SW480 (cell line): ENCODE data around the gene SLC6A20.
"Not testable (repeated sequence)": the region's sequence is repeated elsewhere in the genome, so short reads cannot be mapped to it uniquely, and the experiment has no call there.

Experiments
- DNase-seq: peaks from one replicate; pipeline ENCODE4 v3.0.0-alpha.2; 2016; ENCODE audit warnings: low spot score

The SLC6A20 gene

GRCh38 chr3:45757141-45757540 lies 39.2 kb downstream of the SLC6A20 start:
- DNase-seq = not testable (repeated sequence)

DNA sequence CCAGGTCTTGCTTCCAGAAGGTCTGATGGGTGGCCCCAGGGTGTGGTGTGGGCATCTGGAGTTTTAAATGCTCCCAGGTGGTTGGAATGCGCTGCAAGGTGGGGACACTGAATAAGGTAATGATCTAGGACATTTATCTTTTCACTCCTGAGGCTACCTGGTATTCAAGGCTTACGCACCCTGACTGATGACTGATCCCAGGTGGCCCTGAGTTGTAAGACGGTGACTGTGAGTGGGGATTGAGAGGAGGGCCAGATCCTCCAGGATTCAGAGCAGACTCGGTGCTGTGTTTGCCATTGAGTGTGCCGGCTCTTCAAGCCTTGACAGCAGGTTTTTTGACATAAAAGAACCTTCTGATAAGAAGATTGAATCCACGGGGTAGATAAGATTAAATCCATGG lies 40.3 kb downstream of the SLC6A20 start:
- no peak for DNase-seq

- DNase-seq = no peak
Measured at GRCh38 chr3:45754461-45754860, 41.9 kb downstream of the SLC6A20 start.

DNA sequence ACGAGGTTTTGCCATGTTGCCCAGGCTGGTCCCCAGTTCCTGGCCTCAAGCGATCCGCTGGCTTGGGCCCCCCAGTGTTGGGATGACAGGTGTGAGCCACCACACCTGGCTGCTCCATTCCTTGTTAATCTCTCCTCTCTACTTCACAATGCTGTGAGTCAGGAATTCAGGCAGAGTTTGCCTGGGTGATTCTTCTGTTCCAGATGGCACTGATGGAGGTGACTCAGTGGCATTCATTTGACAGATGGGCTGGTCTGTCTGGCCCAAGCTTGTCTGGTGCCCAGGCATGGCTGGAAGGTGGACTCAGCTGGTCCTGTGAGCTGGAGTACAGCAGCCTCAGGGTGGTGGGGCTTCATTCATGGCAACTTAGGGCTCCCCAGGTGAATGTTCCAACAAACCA lies 43.2 kb downstream of the SLC6A20 start:
- DNase-seq = no peak

DNA sequence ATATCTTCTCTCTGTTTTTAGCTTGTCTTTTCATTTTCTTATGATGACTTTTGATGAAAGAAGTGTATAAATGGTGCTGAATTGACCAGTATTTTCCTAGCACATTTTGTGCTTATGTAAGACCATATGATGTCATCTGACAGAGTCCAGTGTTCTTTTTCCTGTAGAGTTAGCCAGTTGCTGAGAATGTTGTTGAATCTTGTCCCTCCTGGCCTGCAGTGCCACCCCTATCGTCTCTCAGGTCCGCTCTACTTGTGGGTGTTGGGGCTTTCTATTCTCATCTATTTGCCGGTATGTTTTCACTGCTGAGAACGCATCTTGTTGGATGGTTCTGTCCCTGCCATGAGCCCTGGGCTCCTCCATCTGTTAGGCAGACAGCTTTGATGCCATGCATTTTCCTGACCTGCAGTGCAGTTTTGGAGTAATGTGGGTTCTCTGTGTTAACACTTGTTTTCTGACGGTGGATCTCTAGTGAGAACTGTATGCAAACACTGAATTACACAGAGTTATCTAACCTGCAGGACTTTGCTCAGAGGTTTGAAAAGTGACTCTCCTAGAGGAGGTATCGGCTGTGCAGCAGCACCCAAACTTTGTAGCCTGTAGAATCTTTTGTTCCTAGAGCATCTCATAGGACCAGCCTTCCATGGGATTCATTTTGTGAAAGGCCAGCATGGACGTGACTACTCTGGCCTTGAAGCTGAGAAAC lies 44.6 kb downstream of the SLC6A20 start:
- no peak for DNase-seq

- DNase-seq = no peak
Measured at GRCh38 chr3:45749880-45750279, 46.5 kb downstream of the SLC6A20 start.

GRCh38 chr3:45749036-45749600 lies 47.2 kb downstream of the SLC6A20 start:
- DNase-seq = not testable (repeated sequence)

DNA sequence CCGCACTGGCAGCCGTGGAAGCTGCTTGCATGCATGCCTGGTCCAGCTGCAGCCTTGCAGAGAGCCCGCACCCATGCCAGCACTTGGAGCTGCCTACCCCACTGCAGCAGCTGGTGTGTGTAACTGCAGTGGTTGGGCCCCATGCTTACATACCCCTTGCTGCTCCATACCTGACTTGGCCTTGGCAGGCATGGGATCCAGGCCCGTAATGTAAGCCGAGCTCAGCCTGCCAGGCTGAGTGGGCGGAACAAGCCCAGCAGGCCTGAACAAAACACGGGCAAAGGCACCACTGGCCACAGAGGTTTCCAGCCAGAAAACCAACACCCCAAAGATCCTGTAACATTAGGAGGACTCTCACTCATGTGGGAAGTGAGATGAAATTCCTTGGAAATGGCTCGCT lies 48.3 kb downstream of the SLC6A20 start:
- no peak for DNase-seq

- DNase-seq = no peak
Measured at GRCh38 chr3:45746777-45747622, 49.3 kb downstream of the SLC6A20 start.

DNA sequence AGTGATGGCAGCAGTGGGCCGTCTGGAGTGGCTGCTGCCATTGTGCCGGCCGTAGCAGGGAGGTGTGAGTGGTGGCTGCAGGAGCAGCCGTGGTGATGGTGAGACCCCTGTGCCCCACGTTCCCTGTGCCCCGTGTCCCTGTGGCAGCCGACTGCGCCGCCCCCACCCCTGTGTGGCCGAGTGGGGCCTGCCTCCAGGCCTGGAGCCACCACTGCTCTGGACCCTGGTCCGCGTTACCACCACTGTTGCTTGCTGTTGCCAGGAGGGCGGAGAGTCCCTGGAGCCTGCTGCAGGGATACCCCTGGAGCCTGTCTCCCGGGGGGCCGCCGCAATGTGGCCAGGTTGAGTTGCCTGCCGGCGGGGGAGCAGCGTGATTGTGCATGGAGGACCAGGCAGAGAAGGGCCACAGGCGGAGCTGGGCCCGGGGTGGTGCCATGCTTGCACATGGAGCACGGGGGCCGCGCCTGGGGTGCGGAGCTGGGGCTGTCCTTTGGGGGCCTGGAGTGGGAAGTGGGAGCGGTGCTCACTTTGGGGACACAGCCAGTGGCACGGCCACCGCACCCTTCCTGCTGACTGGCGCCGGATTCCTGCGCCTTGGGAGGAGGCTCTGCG lies 50.1 kb downstream of the SLC6A20 start:
- DNase-seq = no peak

- DNase-seq = no peak
Measured at GRCh38 chr3:45742461-45743089, 53.8 kb downstream of the SLC6A20 start.

DNA sequence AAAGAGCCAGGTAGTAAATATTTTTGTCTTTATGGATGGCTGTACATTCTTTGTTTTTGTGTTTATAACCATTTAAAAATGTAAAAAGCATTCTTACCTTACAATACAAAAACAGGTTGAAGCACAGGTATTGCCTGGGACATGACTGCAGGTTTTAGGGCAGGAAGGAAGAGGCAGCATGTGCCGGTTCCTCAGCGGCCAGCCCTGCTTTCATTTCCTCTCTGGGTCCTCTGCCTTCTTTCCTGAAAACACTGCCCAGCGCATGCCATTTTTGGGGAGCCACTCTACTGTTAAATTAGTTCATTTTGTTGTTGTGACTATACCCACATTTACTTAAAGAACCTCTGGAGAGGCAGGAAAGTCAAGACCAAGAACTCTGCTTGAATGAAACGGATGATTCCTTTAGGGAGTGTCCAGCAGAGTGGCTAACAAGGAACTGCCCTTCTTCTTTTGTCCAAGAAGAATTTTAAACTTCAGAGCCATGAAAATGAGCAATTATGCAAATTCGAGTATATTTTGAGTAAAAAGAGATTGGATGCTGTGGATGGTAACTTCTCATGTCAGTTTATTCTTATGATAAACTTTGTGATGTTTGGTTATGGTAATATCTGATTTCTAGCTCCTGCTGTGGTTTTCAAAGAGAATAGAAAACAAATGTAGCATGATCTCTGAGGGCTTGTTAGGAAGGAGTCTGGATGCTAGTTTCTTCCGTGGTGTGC lies 54.4 kb downstream of the SLC6A20 start:
- no peak for DNase-seq

GRCh38 chr3:45741247-45741646 lies 55.1 kb downstream of the SLC6A20 start:
- DNase-seq = no peak

DNA sequence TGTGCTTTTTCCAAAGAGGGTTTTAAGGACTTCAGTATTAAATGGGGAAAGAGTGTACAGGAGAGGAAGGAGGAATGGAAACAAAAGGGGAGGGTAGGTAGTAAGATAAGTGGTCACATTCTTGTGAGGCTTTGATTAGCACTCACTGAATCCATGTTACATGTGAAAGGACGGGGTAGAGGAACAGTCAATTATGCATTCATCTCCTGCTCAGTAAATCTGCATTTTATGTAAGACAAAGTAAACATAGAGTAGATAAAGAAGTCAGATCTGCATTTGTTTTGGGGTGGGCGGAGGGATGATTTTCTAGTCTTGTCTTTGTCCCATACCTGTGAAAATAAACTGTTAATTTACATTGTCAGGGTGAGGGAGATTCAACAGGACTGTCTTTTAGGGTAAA lies 56.3 kb downstream of the SLC6A20 start:
- no peak for DNase-seq

DNA sequence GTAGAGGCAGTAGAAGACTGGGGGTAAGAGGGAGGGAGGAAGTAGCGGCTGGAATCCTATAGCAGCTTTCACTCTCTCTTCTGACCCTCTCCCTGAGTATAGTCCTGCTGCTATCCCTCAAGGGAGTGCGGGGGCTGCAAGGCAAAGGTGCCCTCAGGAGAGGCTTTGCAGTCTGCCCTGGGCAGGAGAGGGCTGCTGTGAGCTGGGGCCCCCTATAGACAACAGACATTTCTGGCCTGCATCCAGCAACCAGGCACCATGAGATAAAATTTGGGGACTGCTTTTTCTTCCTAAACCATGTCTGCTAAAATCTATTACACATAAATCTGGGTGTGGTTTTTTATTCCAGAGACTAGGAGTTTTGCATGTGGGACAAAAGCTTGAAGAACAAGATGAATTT lies 59.1 kb downstream of the SLC6A20 start:
- DNase-seq = no peak

GRCh38 chr3:45736707-45737106 lies 59.6 kb downstream of the SLC6A20 start:
- no peak for DNase-seq

- no peak for DNase-seq
Measured at GRCh38 chr3:45730409-45731154, 65.8 kb downstream of the SLC6A20 start.

GRCh38 chr3:45729614-45730013 lies 66.7 kb downstream of the SLC6A20 start:
- no peak for DNase-seq

- no peak for DNase-seq
Measured at GRCh38 chr3:45724911-45725310, 71.4 kb downstream of the SLC6A20 start.

DNA sequence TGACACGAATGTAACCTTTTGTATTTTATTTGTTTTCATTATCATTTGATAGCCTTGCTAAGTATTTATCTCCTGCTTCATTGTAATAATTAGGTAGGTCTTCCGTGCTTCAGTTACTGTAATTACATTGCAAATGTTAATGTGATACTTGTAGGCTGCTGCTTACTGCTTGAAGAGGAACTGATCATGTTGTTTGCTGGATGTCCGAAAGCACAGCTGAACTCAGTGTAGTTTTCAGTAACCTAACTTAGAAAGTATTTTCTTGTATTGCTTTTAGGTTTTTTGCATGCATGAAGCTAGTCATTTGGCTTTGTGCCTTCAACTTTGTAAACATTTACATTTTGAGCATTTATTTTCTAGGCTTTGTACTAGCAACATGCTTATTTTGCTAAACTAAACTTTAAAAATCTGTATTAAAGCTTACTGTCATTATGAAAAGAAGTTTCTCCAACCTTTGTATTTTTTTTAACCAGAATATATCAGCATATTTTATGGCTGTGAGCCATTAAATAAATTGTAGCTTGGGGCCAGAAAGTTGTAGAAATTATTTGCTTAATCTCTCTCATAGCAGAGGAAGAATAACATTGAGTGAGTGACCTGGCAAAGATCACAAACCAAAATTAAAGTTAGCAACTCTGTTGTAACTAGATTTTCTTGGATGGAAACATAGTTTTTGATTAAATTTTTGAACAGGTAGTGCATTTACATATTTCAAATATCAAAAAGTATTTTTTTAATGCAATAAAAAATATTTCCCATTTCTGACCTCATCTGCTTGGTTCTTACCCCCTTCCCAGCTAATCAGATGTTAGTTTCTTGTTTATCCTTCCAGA lies 76.5 kb downstream of the SLC6A20 start:
- DNase-seq = no peak
